ENCODE data around the gene RAB6B.

DNA sequence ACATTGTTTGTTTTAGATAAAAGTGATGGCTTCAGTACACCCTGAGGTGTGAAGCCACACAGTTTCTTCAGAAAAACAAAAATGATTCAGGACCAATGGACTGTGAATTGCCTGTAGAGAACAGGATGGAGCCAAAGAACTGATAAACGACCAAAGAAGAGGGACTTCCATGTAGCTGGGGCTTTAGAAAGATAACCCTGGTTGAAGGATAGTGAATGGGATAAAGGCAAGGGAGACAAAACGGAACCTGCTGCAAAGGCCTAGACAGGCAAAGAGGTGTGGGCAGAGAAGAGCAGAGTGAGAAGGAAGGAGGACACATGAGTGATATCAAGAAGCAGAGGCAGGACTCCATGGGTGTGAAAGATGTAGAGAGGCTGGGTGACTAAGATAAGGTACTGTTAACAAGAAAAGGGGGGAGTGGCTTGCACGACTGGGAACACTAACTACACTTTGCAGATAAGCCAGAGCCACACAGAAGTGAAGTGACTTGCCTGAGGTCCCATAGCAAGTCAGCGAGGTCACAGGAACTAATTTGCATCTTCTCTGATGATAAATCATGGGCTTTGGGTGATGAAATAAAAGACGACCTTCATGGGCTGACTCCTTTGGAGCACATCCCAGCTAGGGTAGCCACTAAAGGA, 44.3 kb downstream of the RAB6B start:
- TF ChIP-seq SUZ12 (IDR thresholded peaks at IDR 0.05; ENCODE audit: extremely low read depth, insufficient read depth, insufficient read length) (no peak), ZNF274 (IDR thresholded peaks at IDR 0.05; ENCODE audit: low read depth, low read length) (no peak)
